Neuronal stem cell (in vitro differentiated cells): Measurements from ENCODE around the gene DVL1.

Experiments
- DNase-seq: peaks from one replicate; pipeline ENCODE4 v3.0.0-alpha.2; 2013; ENCODE audit warnings: low spot score
- H2AFZ ChIP-seq: one replicate; pipeline ENCODE4 v1.6.1; 2013; ENCODE audit warnings: mild to moderate bottlenecking, low read length, inconsistent platforms
- H2AK5ac ChIP-seq: 2 replicates; pipeline ENCODE4 v1.6.1; 2013; ENCODE audit warnings: low read depth, mild to moderate bottlenecking, inconsistent platforms, low read length, moderate library complexity, mixed read lengths
- H2BK120ac ChIP-seq: 2 replicates; pipeline ENCODE4 v1.6.1; 2013; ENCODE audit warnings: low read depth, mild to moderate bottlenecking, inconsistent platforms, low read length, moderate library complexity, mixed read lengths
- H2BK12ac ChIP-seq: one replicate; pipeline ENCODE4 v1.6.1; 2013; ENCODE audit warnings: low read length, inconsistent platforms
- H2BK15ac ChIP-seq: 2 replicates; pipeline ENCODE4 v1.6.1; 2013; ENCODE audit warnings: mild to moderate bottlenecking, low read length, inconsistent platforms, mixed read lengths
- H2BK5ac ChIP-seq: one replicate; pipeline ENCODE4 v1.6.1; 2013; ENCODE audit warnings: inconsistent platforms, mild to moderate bottlenecking, low read length, moderate library complexity
- H3K14ac ChIP-seq: one replicate; pipeline ENCODE4 v1.6.1; 2013; ENCODE audit warnings: low read length, inconsistent platforms
- H3K18ac ChIP-seq: 2 replicates; pipeline ENCODE4 v1.6.1; 2013; ENCODE audit warnings: low read length, inconsistent platforms
- H3K23ac ChIP-seq: 2 replicates; pipeline ENCODE4 v1.6.1; 2013; ENCODE audit warnings: low read depth, mild to moderate bottlenecking, mixed read lengths, low read length, inconsistent platforms; ENCODE audit not compliant: poor library complexity
- H3K27ac ChIP-seq: replicated peaks from 3 replicates; pipeline ENCODE4 v1.5.1; 2013; ENCODE audit warnings: low read length, inconsistent platforms
- H3K27me3 ChIP-seq, 3 experiments: 2 replicates each; pipeline ENCODE4 v1.6.1; 2013; ENCODE audit warnings: low read length in 3 of 3, mild to moderate bottlenecking in 2 of 3, inconsistent platforms in 1 of 3, low read depth in 1 of 3, mixed read lengths in 1 of 3, moderate library complexity in 1 of 3; ENCODE audit not compliant: control insufficient read depth in 3 of 3, insufficient read depth in 3 of 3
- H3K36me3 ChIP-seq, 2 donors: replicated peaks in 1 of 2; 2 replicates each; pipeline ENCODE4 v1.6.1; 2013; ENCODE audit warnings: low read length in 2 of 2; ENCODE audit not compliant: control insufficient read depth in 2 of 2, insufficient read depth in 2 of 2
- H3K4ac ChIP-seq: 2 replicates; pipeline ENCODE4 v1.6.1; 2013; ENCODE audit warnings: inconsistent platforms, mild to moderate bottlenecking, low read length, moderate library complexity
- H3K4me1 ChIP-seq, 2 donors: 1 replicate in 1 of 2; 2 replicates in 1 of 2; pipeline ENCODE4 v1.6.1; 2013; ENCODE audit warnings: low read length in 2 of 2, low read depth in 1 of 2; ENCODE audit not compliant: control insufficient read depth in 2 of 2, insufficient read depth in 1 of 2
- H3K4me2 ChIP-seq: one replicate; pipeline ENCODE4 v1.6.1; 2013; ENCODE audit warnings: mild to moderate bottlenecking, low read length, inconsistent platforms; ENCODE audit not compliant: insufficient read depth, poor library complexity, severe bottlenecking
- H3K4me3 ChIP-seq, 2 donors: 2 replicates each; pipeline ENCODE4 v1.5.1; 2013; ENCODE audit warnings: low read length in 2 of 2, mild to moderate bottlenecking in 2 of 2, inconsistent platforms in 1 of 2, moderate library complexity in 1 of 2
- H3K79me1 ChIP-seq: one replicate; pipeline ENCODE4 v1.6.1; 2013; ENCODE audit warnings: low read depth, mild to moderate bottlenecking, inconsistent platforms, low read length, moderate library complexity
- H3K9ac ChIP-seq: one replicate; pipeline ENCODE4 v1.6.1; 2013; ENCODE audit warnings: mild to moderate bottlenecking, low read depth, low read length, inconsistent platforms; ENCODE audit not compliant: poor library complexity
- H3K9me3 ChIP-seq, 2 donors: replicated peaks in 1 of 2; 2 replicates each; pipeline versions ENCODE3 to v1.6.1; 2013; ENCODE audit warnings: low read length in 2 of 2, mild to moderate bottlenecking in 2 of 2, inconsistent platforms in 1 of 2, low read depth in 1 of 2, mixed read lengths in 1 of 2, moderate library complexity in 1 of 2; ENCODE audit not compliant: control insufficient read depth in 2 of 2, insufficient read depth in 1 of 2
- H4K8ac ChIP-seq: one replicate; pipeline ENCODE4 v1.6.1; 2013; ENCODE audit warnings: low read depth, mild to moderate bottlenecking, inconsistent platforms, low read length, moderate library complexity
- H4K91ac ChIP-seq: one replicate; pipeline ENCODE4 v1.6.1; 2013; ENCODE audit warnings: low read length, low read depth, mild to moderate bottlenecking, inconsistent platforms; ENCODE audit not compliant: poor library complexity
- WGBS, 2 donors: extraction: QIAGEN DNeasy Blood & Tissue Kit; methylation state at CpG; one replicate each; pipeline ENCODE4 v1.1.7; 2013; ENCODE audit warnings: missing lambda C conversion rate in 2 of 2, mixed read lengths in 1 of 2; ENCODE audit not compliant: insufficient read length in 2 of 2, insufficient replicate concordance in 1 of 2; ENCODE audit errors: extremely low coverage in 2 of 2; 5-methylcytosine and 5-hydroxymethylcytosine counted together

DVL1 gene

DNA sequence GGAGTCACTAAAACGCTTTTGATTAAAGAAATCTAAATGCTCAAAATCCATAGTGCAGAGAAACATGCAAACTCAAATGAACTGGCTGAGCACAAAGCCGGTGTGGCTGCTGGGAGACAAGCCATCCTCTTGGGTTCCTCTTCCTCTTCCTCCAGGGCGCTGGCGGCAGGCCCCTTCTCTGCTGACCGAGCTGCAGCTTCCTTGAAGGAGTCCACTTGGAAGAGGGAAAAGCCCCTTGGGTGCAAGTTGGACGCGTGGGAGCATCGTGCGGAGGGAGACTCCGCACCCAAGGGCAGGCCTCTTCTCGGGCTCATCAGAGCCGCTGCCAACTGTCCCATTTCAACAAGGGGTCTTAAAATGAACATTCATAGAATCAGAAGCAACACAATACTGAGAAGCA, 42.0 kb upstream of the DVL1 start:
- no CpG with 5 or more reads among the region's 12 CpGs for WGBS, 2 donors

DNA sequence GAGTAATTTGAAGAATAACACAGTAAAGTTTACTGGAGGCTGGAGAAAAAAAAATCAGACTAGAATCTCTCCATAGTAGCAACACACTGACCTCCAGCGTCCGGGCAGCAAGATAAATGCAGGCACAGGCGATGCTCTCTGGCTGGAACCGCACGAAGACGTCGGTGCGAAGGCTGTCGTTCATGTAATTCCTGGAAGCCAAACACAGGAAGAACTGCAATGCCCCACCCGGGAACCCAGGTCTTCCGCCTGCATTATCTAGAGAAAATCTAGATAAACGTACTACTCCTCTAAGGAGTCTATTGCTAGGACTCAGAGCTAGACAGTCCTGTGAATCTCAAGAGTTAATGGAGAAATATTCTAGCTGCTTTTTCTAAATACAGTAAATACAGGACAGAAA, 41.5 kb upstream of the DVL1 start:
- peaks cover 69 to 99% of the 10 kb centered on the region in 2 donors for H3K36me3 ChIP-seq
- no peaks in the 10 kb centered on the region for H3K27me3 ChIP-seq
- no peak overlapping the region for H3K14ac ChIP-seq
- H3K23ac ChIP-seq, result no peak overlapping the region
- H2BK15ac ChIP-seq, result no peak overlapping the region
- WGBS, 2 donors, result no CpG with 5 or more reads among the region's 12 CpGs
- H3K4me2 ChIP-seq, result no peak overlapping the region
- no peak overlapping the region for H4K91ac ChIP-seq
- H3K79me1 ChIP-seq, result peaks cover 10% of the 10 kb centered on the region
- H3K9me3 ChIP-seq, result peaks cover 0 to 8% of the 10 kb centered on the region in 2 donors
- no peak overlapping the region for H4K8ac ChIP-seq
- DNase-seq, result no peak
- H2BK120ac ChIP-seq, result no peak overlapping the region
- no peak overlapping the region for H2AK5ac ChIP-seq
- no peak overlapping the region for H2BK12ac ChIP-seq
- no peak overlapping the region for H3K4ac ChIP-seq
- H3K27ac ChIP-seq, result no peak overlapping the region
- no peak overlapping the region for H3K18ac ChIP-seq
- no peaks in the 10 kb centered on the region for H3K4me1 ChIP-seq
- H3K4me3 ChIP-seq, result no peak overlapping the region
- H3K9ac ChIP-seq, result no peak overlapping the region
- no peak overlapping the region for H2AFZ ChIP-seq
- no peak overlapping the region for H2BK5ac ChIP-seq

More for the DNA sequence above, 42.0 kb upstream of the DVL1 start:
- no peak overlapping the region for H4K91ac ChIP-seq
- H3K27ac ChIP-seq, result no peak overlapping the region
- no peak overlapping the region for H2BK120ac ChIP-seq
- H2BK12ac ChIP-seq, result no peak overlapping the region
- no peak overlapping the region for H2AK5ac ChIP-seq
- no peak overlapping the region for H3K4me2 ChIP-seq
- no peak overlapping the region for H3K4me3 ChIP-seq
- H3K23ac ChIP-seq, result no peak overlapping the region
- H3K4ac ChIP-seq, result no peak overlapping the region
- no peak overlapping the region for H2BK5ac ChIP-seq
- peaks cover 64 to 98% of the 10 kb centered on the region in 2 donors for H3K36me3 ChIP-seq
- no peaks in the 10 kb centered on the region for H3K27me3 ChIP-seq
- no peak overlapping the region for H3K9ac ChIP-seq
- no peak for DNase-seq
- no peaks in the 10 kb centered on the region for H3K4me1 ChIP-seq
- peaks cover 10% of the 10 kb centered on the region for H3K79me1 ChIP-seq
- peak overlapping the region; percentile 90 for H4K8ac ChIP-seq
- H3K18ac ChIP-seq, result no peak overlapping the region
- no peak overlapping the region for H2AFZ ChIP-seq
- no peak overlapping the region for H3K14ac ChIP-seq
- peaks cover 0 to 5% of the 10 kb centered on the region in 2 donors for H3K9me3 ChIP-seq
- H2BK15ac ChIP-seq, result no peak overlapping the region

GRCh38 chr1:1388078-1388472, 38.9 kb upstream of the DVL1 start:
- H2BK15ac ChIP-seq, result no peak overlapping the region
- DNase-seq, result no peak
- no peak overlapping the region for H2BK5ac ChIP-seq
- H3K4me3 ChIP-seq, result no peak overlapping the region
- no peak overlapping the region for H2BK12ac ChIP-seq
- H3K27me3 ChIP-seq, result no peaks in the 10 kb centered on the region
- no peak overlapping the region for H2BK120ac ChIP-seq
- H3K23ac ChIP-seq, result no peak overlapping the region
- WGBS, 2 donors, result no CpG with 5 or more reads among the region's 16 CpGs
- H3K9me3 ChIP-seq, result peaks cover 0 to 8% of the 10 kb centered on the region in 2 donors
- H3K18ac ChIP-seq, result no peak overlapping the region
- no peak overlapping the region for H3K14ac ChIP-seq
- H3K36me3 ChIP-seq, result peaks cover 58 to 81% of the 10 kb centered on the region in 2 donors
- no peak overlapping the region for H3K27ac ChIP-seq
- H4K91ac ChIP-seq, result no peak overlapping the region
- H3K4ac ChIP-seq, result no peak overlapping the region
- H3K9ac ChIP-seq, result no peak overlapping the region
- peaks cover 9% of the 10 kb centered on the region for H3K79me1 ChIP-seq
- no peak overlapping the region for H2AFZ ChIP-seq
- no peak overlapping the region for H4K8ac ChIP-seq
- no peak overlapping the region for H3K4me2 ChIP-seq
- no peaks in the 10 kb centered on the region for H3K4me1 ChIP-seq
- no peak overlapping the region for H2AK5ac ChIP-seq

DNA sequence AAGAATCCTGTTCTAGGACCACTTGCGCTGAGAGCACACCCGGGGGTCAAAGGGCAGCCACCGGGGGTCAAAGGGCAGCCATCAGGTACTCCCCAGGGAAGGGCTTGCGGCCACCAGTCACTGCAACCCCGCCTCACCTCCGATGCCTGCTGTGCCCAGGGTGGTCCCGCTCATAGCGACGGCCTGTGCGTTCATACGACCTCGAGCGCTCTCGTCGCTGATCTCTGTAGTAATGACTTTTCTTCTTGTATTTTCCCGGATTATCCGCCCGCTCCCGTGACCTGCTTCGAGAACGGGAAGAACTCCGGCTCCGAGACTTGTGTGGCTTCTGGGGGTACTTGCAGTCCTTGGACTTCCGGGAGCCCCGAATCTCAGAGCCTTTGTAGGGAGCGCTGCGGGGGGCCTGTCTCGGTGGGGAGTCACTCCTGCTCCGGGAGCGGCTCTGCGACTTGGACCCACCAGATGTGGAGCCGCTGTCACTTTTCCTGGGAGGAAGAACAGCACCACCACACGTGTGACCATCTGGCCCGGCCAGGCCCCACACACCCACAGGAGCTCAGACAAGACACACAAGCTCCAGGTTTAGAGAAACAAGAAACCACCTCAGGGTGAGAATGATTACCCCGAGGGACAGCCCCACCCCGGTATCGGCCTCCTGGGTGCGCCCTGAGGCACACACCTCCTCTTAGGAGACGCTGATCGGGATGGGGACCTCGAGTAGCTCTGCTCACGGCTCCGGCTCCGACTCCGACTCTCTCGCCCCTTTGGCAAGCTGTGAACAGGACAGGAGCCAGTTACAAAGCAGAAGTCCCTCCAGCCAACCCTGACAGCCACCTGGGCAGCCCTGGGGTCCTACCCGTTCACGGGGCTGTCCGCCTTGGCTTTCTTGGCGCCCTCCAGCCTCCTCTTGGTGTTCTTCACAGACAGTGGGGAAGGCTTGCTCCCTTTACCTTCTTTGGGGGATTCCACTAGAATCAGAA, 38.2 kb upstream of the DVL1 start:
- Histone ChIP-seq H3K27me3 (no peaks in the 10 kb centered on the region), H2BK5ac (peak overlapping the region; percentile 7), H2BK120ac (no peak overlapping the region), H2AFZ (no peak overlapping the region), H2BK15ac (no peak overlapping the region), H4K91ac (no peak overlapping the region), H3K23ac (no peak overlapping the region), H3K27ac (no peak overlapping the region), H3K36me3 (peaks cover 51 to 74% of the 10 kb centered on the region in 2 donors), H2AK5ac (no peak overlapping the region), H3K14ac (no peak overlapping the region), H3K4me3 (no peak overlapping the region), H3K4me1 (no peaks in the 10 kb centered on the region), H4K8ac (no peak overlapping the region), H3K79me1 (peaks cover 3% of the 10 kb centered on the region), H3K4ac (no peak overlapping the region), H3K18ac (no peak overlapping the region), H2BK12ac (no peak overlapping the region), H3K9ac (no peak overlapping the region), H3K4me2 (no peak overlapping the region), H3K9me3 (peaks cover 0 to 10% of the 10 kb centered on the region in 2 donors)
- no peak for DNase-seq
- no CpG with 5 or more reads among the region's 50 CpGs for WGBS, 2 donors
